OCI-LY1 (cell line): ENCODE results near the gene PIP4K2A.

Source experiments
- H2AFZ ChIP-seq: fragments of 200-600 bp; sonication (generic), shearing (Covaris generic); 2 replicates; pipeline ENCODE4 v1.6.0; 2014; ENCODE audit warnings: antibody characterized with exemption, mild to moderate bottlenecking, low read length
- H3F3A ChIP-seq: fragments of 200-600 bp; sonication (generic), shearing (Covaris generic); 2 replicates; pipeline ENCODE4 v1.6.0; 2014; ENCODE audit warnings: mild to moderate bottlenecking, antibody characterized with exemption, low read length, moderate library complexity; ENCODE audit not compliant: insufficient read depth
- H3K27ac ChIP-seq: fragments of 200-600 bp; sonication (generic); 2 replicates; pipeline ENCODE4 v1.5.1; 2014; ENCODE audit warnings: low read length, mixed run types, mild to moderate bottlenecking, low read depth; ENCODE audit not compliant: poor library complexity, severe bottlenecking
- H3K27me3 ChIP-seq: fragments of 200-600 bp; sonication (generic); 2 replicates; pipeline ENCODE4 v1.6.0; 2014; ENCODE audit warnings: antibody characterized with exemption, mild to moderate bottlenecking, low read length, moderate library complexity; ENCODE audit not compliant: insufficient read depth
- H3K36me3 ChIP-seq: fragments of 200-600 bp; sonication (generic); 2 replicates; pipeline ENCODE4 v1.6.1; 2014; ENCODE audit warnings: mild to moderate bottlenecking, antibody characterized with exemption, low read length, moderate library complexity, mixed read lengths; ENCODE audit not compliant: insufficient read depth
- H3K4me1 ChIP-seq: fragments of 200-600 bp; sonication (generic); 2 replicates; pipeline ENCODE4 v1.5.1; 2014; ENCODE audit warnings: mild to moderate bottlenecking, low read length, moderate library complexity; ENCODE audit not compliant: insufficient read depth, severe bottlenecking
- H3K4me2 ChIP-seq: fragments of 200-600 bp; sonication (generic), shearing (Covaris generic); 2 replicates; pipeline ENCODE4 v1.6.1; 2014; ENCODE audit warnings: low read length
- H3K4me3 ChIP-seq: fragments of 200-600 bp; sonication (generic); 2 replicates; pipeline ENCODE4 v1.5.1; 2014; ENCODE audit warnings: low read length, low read depth, mild to moderate bottlenecking, mixed read lengths; ENCODE audit not compliant: poor library complexity, severe bottlenecking
- H3K79me2 ChIP-seq: fragments of 200-600 bp; shearing (Covaris generic); 2 replicates; pipeline ENCODE4 v1.6.1; 2016; ENCODE audit warnings: mixed run types, low read length, mixed read lengths; ENCODE audit not compliant: insufficient read depth
- H3K9ac ChIP-seq: fragments of 200-600 bp; sonication (generic), shearing (Covaris generic); 2 replicates; pipeline ENCODE4 v1.6.1; 2014; ENCODE audit warnings: mild to moderate bottlenecking, low read length, mixed read lengths
- H3K9me2 ChIP-seq: fragments of 200-600 bp; sonication (generic), shearing (Covaris generic); 2 replicates; pipeline ENCODE4 v1.6.1; 2014; ENCODE audit warnings: low read depth, mild to moderate bottlenecking, low read length, mixed read lengths
- H3K9me3 ChIP-seq: fragments of 200-600 bp; shearing (Covaris generic); 2 replicates; pipeline ENCODE4 v1.6.1; 2014; ENCODE audit warnings: low read length, mixed read lengths
- H4K20me1 ChIP-seq: fragments of 200-600 bp; sonication (generic), shearing (Covaris generic); 2 replicates; pipeline ENCODE4 v1.6.0; 2016; ENCODE audit warnings: mild to moderate bottlenecking, low read length; ENCODE audit not compliant: insufficient read depth
- CTCF ChIP-seq: fragments of 200-600 bp; sonication (generic), shearing (Covaris generic); IDR thresholded peaks from 2 replicates; pipeline ENCODE4 v1.5.1; 2017; ENCODE audit warnings: mild to moderate bottlenecking, antibody characterized with exemption, low read length, moderate library complexity, mixed read lengths
- EZH2 ChIP-seq: fragments of 200-600 bp; sonication (generic), shearing (Covaris generic); IDR thresholded peaks from 2 replicates; pipeline ENCODE4 v1.8.0; 2017; ENCODE audit warnings: borderline replicate concordance, mixed run types, mild to moderate bottlenecking, antibody characterized with exemption, low read length, moderate library complexity, mixed read lengths

PIP4K2A gene

DNA sequence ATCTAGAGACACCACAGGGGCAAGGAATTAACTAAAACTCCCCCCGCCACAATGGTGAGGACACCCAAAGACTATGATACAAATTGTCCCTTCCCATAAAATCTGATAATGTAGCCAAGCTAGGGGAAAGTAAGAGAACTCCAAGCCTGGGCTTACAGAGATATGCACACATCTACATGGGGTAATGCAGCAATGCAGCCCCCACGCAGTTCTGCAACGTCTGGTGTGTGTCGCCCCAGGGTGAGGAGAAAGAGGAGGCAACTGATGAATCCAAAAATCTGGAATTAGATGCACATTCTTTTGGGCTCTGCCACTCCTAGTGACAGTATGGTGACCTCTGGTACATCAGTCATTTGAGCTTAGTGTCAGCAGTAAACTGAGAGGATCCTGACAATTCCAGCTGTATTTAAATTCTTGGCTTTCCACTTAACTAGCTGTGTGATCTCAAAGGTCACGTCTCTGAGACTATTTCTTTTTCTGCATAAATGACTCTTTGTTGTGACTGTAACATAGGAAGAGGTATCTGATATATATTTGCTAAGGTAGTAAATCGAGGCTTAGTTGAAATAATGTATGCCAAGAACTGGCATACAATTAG is 51.5 kb downstream of the PIP4K2A start:
- Histone ChIP-seq H3K27me3 (no peaks in the 10 kb centered on the region), H3F3A (no peaks in the 10 kb centered on the region), H3K36me3 (no peaks in the 10 kb centered on the region), H2AFZ (no peak overlapping the region), H3K4me3 (no peak overlapping the region), H3K9ac (no peak overlapping the region), H3K9me3 (no peaks in the 10 kb centered on the region), H3K4me1 (no peaks in the 10 kb centered on the region), H4K20me1 (no peaks in the 10 kb centered on the region; the same call in 1 of the 2 replicates), H3K79me2 (no peaks in the 10 kb centered on the region), H3K4me2 (no peak overlapping the region), H3K9me2 (no peaks in the 10 kb centered on the region), H3K27ac (no peak overlapping the region)
- TF ChIP-seq EZH2 (no peak), CTCF (no peak)

GRCh38 chr10:22659866-22660265 is 54.5 kb downstream of the PIP4K2A start:
- Histone ChIP-seq H3K9me2 (no peaks in the 10 kb centered on the region), H2AFZ (no peak overlapping the region), H3K27me3 (no peaks in the 10 kb centered on the region), H3K9ac (no peak overlapping the region), H3K27ac (no peak overlapping the region), H3K4me1 (no peaks in the 10 kb centered on the region), H3K4me3 (no peak overlapping the region), H3K4me2 (no peak overlapping the region), H3F3A (no peaks in the 10 kb centered on the region), H3K79me2 (no peaks in the 10 kb centered on the region), H3K36me3 (no peaks in the 10 kb centered on the region), H3K9me3 (no peaks in the 10 kb centered on the region), H4K20me1 (no peaks in the 10 kb centered on the region; the same call in 1 of the 2 replicates)
- TF ChIP-seq CTCF (no peak), EZH2 (no peak)

DNA sequence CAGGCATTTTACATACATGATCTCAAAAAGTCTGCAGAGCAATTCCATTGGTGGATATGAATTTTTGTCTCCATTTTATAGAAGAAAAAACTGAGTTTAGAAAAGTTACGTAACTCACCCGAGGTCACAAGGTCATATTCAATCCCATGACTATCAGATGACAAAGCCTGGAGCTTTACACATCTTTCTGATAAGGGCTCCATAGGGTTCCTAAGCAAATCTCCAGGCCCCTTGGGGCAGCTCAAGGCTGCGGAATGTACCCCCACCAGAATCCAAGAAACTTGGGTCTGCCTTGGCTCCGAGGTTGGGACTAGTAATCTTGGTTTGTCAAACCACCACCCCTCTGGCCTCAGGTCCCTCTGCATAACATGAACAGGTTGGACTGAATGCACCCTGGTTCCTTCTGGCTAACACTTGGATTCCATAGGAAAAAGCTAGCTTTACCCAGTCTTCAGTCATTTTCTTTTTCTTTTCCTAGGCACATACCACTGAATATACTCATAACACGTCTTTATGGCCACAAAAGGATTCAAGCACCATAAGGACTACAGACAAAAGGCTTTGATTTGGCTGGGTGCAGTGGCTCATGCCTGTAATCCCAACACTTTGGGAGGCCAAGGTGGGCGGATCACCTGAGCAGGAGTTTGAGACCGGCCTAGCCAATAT is 55.5 kb downstream of the PIP4K2A start:
- Histone ChIP-seq H3K27me3 (no peaks in the 10 kb centered on the region), H3K9ac (no peak overlapping the region), H3K36me3 (no peaks in the 10 kb centered on the region), H4K20me1 (no peaks in the 10 kb centered on the region; the same call in 1 of the 2 replicates), H3K4me3 (no peak overlapping the region), H3K79me2 (no peaks in the 10 kb centered on the region), H3K27ac (no peak overlapping the region), H3K9me3 (no peaks in the 10 kb centered on the region), H3F3A (no peaks in the 10 kb centered on the region), H2AFZ (no peak overlapping the region), H3K4me1 (no peaks in the 10 kb centered on the region), H3K9me2 (no peaks in the 10 kb centered on the region), H3K4me2 (no peak overlapping the region)
- TF ChIP-seq EZH2 = no peak
